Vagina (tissue), 2 donors: ENCODE data around the gene ZNF630. TPM values are rescaled to one million over a fixed set of nuclear protein-coding genes. Genes with fewer than 3 reads are reported as not detected.
"Not testable (repeated sequence)": the region's sequence is repeated elsewhere in the genome, so short reads cannot be mapped to it uniquely, and the experiment has no call there.

Experiments
- DNase-seq, 2 donors: peaks; one replicate each; pipeline ENCODE4 v3.0.0-alpha.2; 2017; ENCODE audit errors: extremely low spot score in 2 of 2
- H3K27ac ChIP-seq: fragments of 200-600 bp; sonication (generic); one replicate; pipeline ENCODE4 v1.5.1; 2019
- H3K27me3 ChIP-seq: fragments of 200-600 bp; sonication (generic); one replicate; pipeline ENCODE4 v1.5.1; 2019
- H3K36me3 ChIP-seq, 2 donors: fragments of 200-600 bp; sonication (generic); one replicate each; pipeline ENCODE4 v1.5.1; 2017 to 2019
- H3K4me1 ChIP-seq: fragments of 200-600 bp; sonication (generic); one replicate; pipeline ENCODE4 v1.5.1; 2019
- H3K4me3 ChIP-seq, 2 donors: fragments of 200-600 bp; sonication (generic); 1 replicate in 1 of 2; 2 replicates in 1 of 2; pipeline ENCODE4 v1.5.1; 2016 to 2019
- H3K9me3 ChIP-seq: fragments of 200-600 bp; sonication (generic); one replicate; pipeline ENCODE4 v1.5.1; 2019
- POLR2A ChIP-seq, 2 donors: fragments of 450-650 bp; IDR thresholded peaks; one replicate each; pipeline ENCODE4 v1.6.1; 2017; ENCODE audit warnings: antibody characterized with exemption in 2 of 2, mild to moderate bottlenecking in 2 of 2, moderate library complexity in 2 of 2
- POLR2AphosphoS5 ChIP-seq, 2 donors: sonication (generic); formaldehyde crosslinking; IDR thresholded peaks; one replicate each; pipeline ENCODE4 v1.9.0; 2017; ENCODE audit warnings: antibody characterized with exemption in 2 of 2, mild to moderate bottlenecking in 2 of 2, low read depth in 1 of 2; ENCODE audit not compliant: insufficient read depth in 1 of 2
- intact Hi-C: fragments of 100-400 bp; cut with DNase I; formaldehyde crosslinking; loops from one replicate; pipeline ENCODE4 v1.15.1; 2023
- total RNA-seq: library from RNA; depleted of rRNA; stranded (reverse); fragments of >200 nt; gene quantifications from one replicate; pipeline ENCODE4 v1.2.3, GENCODE V29; 2016
- TF ChIP-seq, protein P1 (sequence below), 3 experiments: fragments of 450-650 bp in 2 of 3; fragments of 200-600 bp in 1 of 3; sonication (generic) in 1 of 3; IDR thresholded peaks; one replicate each; pipeline ENCODE4 v1.5.1; 2017 to 2019; ENCODE audit warnings: antibody characterized with exemption in 3 of 3, mild to moderate bottlenecking in 2 of 3, moderate library complexity in 2 of 3

ZNF630 gene
- total RNA-seq: 4.7 TPM

DNA sequence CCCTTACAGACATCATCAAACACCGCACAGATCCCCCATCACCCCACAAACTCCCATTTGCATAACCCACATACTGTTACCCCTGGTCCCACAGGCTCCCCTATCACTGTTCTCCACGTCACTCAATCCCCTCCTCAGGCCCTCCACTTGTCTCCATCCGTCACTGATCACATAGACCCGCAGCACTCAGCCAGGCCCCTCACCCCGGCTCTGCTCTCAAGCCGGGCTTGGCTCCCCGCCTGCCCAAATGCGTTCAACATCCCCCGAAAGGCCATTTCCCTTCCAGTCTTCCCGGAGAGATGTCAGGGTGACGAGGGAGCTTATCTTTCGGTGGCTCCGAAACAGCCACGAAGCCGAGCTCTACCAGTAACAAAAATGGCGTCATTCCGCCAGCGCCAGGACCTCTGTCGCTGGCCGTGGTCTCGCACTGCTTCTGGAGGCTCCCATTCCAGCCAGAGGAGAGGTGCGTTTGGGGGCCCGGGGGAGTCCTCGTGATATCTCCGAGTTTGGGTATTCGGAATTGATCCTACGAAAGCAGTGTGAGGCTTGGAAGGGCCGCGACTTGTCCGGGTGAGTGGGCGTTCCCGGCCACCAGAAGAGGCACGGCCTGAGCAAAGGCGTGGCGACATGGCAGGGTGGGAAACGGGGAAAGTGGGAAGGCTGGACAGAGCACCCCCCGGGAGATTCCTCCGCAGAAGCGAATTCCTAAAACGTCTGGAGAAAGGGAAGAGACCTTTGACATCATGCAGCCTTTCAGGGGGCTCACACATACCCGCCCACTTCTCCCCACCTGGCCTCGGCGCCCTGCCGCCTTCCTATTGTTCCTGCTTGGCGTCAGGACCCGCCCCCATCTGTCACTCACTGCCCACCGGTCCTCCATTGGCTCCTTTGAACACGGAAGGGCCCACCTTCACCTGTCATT, at the start of gene ZNF630:
ZNF630 (minus strand) TSS at position 577 of the 922 bp plus-strand sequence. CDS start 4,754 bp downstream, outside the sequence.
- Histone ChIP-seq H3K27me3 (no peaks in the 10 kb centered on the region), H3K4me1 (no peaks in the 10 kb centered on the region), H3K9me3 (no peaks in the 10 kb centered on the region), H3K27ac (peak within 1 kb of the TSS; percentile 64), H3K36me3 (no peaks in the 10 kb centered on the region), H3K4me3 (peak within 1 kb of the TSS; percentile 48 to 60)
- TF ChIP-seq POLR2AphosphoS5 (IDR thresholded peaks at IDR 0.05; ENCODE audit: insufficient read depth in 1 of 2, low read depth in 1 of 2): peak; percentile 63 to 78
- peak in 1 of 2 donors; percentile 40 for TF ChIP-seq POLR2A (IDR thresholded peaks at IDR 0.05)
- TF ChIP-seq, protein P1, sequence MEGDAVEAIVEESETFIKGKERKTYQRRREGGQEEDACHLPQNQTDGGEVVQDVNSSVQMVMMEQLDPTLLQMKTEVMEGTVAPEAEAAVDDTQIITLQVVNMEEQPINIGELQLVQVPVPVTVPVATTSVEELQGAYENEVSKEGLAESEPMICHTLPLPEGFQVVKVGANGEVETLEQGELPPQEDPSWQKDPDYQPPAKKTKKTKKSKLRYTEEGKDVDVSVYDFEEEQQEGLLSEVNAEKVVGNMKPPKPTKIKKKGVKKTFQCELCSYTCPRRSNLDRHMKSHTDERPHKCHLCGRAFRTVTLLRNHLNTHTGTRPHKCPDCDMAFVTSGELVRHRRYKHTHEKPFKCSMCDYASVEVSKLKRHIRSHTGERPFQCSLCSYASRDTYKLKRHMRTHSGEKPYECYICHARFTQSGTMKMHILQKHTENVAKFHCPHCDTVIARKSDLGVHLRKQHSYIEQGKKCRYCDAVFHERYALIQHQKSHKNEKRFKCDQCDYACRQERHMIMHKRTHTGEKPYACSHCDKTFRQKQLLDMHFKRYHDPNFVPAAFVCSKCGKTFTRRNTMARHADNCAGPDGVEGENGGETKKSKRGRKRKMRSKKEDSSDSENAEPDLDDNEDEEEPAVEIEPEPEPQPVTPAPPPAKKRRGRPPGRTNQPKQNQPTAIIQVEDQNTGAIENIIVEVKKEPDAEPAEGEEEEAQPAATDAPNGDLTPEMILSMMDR (IDR thresholded peaks at IDR 0.05): no peak
- no peak for DNase-seq
- intact Hi-C loops: no loop called here

DNA sequence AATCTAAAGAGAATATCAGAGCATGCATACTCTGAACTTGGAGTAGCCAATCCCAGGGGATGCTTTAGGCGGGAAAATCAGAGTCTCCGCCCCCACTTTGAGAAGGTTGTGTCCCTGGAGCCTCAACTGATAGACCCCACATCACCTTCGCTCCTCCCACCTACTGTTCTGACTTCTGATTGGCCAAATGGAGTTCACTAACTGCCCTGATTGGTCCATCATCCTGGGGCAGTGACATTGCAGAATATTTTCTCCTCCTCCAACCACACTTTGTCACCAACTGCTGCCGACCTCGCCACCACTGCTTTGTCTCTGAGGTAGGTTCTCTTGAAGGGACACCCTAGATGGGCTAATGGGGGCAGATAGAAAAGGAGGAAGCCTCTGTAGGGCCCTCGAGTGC, 36.3 kb upstream of the ZNF630 start:
- Histone ChIP-seq H3K4me1 (no peaks in the 10 kb centered on the region), H3K36me3 (no peaks in the 10 kb centered on the region), H3K4me3 (no peak overlapping the region), H3K9me3 (no peaks in the 10 kb centered on the region), H3K27ac (no peak overlapping the region), H3K27me3 (no peaks in the 10 kb centered on the region)
- intact Hi-C loops: no loop called here
- TF ChIP-seq POLR2A (IDR thresholded peaks at IDR 0.05): no peak
- TF ChIP-seq, protein P1 (IDR thresholded peaks at IDR 0.05): no peak
- TF ChIP-seq POLR2AphosphoS5 (IDR thresholded peaks at IDR 0.05; ENCODE audit: insufficient read depth in 1 of 2, low read depth in 1 of 2): no peak
- DNase-seq: no peak

DNA sequence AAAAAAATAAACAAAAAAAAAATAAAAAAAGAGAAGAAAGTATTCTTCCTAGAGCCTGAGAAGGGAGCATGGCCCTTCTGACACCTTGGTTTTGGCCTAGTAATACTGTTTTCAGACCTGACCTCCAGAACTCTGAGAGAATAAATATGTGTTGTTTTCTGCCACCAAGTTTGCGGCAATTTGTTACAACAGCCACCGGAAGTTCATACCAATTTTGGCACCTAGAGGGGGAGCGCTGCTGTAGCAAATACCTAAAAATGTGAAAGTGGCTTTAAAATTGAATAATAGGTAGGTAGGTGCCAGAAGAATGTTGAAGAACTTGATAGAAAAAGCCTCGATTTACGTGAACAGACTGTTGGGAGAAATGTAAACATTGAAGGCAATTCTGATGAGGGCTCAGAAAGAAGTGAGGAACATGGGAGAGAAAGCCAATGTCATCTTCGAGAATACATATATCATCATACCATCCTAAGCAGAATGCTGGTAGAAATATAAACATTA, 31.5 kb upstream of the ZNF630 start:
- TF ChIP-seq POLR2AphosphoS5 (IDR thresholded peaks at IDR 0.05; ENCODE audit: insufficient read depth in 1 of 2, low read depth in 1 of 2) (no peak), POLR2A (IDR thresholded peaks at IDR 0.05) (no peak)
- TF ChIP-seq, protein P1 (IDR thresholded peaks at IDR 0.05): no peak
- no peaks in the 10 kb centered on the region for H3K4me1 ChIP-seq
- no peak overlapping the region for H3K27ac ChIP-seq
- no peaks in the 10 kb centered on the region for H3K27me3 ChIP-seq
- no peaks in the 10 kb centered on the region for H3K36me3 ChIP-seq
- no peaks in the 10 kb centered on the region for H3K9me3 ChIP-seq
- DNase-seq: no peak
- no peak overlapping the region for H3K4me3 ChIP-seq
- intact Hi-C loops: no loop called here

DNA sequence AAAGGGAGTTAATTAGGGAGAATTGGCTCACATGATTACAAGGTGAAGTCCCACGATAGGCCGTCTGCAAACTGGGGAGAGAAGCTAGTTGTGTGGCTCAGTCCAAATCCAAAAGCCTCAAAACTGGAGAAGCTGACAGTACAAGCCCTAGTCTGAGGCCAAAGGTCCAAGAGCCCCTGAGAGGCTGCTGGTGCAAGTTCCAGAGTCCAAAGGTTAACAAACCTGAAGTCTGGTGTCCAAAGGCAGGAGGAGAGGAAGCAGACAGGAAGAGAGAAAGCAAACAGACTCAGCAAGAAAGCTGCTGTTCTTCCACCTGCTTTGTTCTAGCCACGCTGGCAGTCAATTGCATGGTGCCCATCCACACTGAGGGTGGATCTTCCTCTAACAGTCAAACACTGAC, 30.0 kb upstream of the ZNF630 start:
- no peaks in the 10 kb centered on the region for H3K4me1 ChIP-seq

DNA sequence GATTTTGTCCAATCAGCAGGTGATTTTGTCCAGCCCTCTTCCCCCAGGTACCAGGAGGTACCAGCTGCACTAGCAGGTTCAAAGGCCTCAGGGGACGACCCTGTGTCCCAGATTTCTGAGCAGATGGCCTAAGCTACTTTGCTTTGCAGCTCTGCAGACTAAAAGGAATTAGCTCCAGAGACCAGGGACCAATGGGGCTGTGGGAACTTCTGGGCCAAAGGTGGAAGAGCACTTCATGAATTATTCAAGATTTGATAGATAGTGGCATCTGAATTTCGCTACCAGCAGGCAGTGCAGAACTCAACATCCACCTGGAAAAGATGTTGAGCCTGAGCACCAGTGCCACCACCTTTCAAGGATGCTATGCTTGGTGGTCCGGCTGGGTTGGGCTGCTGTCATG, 21.1 kb upstream of the ZNF630 start:
- intact Hi-C loops: not testable (repeated sequence)

More for the DNA sequence above, 30.0 kb upstream of the ZNF630 start:
- H3K4me3 ChIP-seq: no peak overlapping the region
- no peaks in the 10 kb centered on the region for H3K27me3 ChIP-seq
- H3K9me3 ChIP-seq: no peaks in the 10 kb centered on the region
- intact Hi-C loops: no loop called here
- no peaks in the 10 kb centered on the region for H3K36me3 ChIP-seq
- no peak overlapping the region for H3K27ac ChIP-seq
- DNase-seq: no peak
- no peak for TF ChIP-seq POLR2A (IDR thresholded peaks at IDR 0.05)
- TF ChIP-seq, protein P1 (IDR thresholded peaks at IDR 0.05): no peak

More for the DNA sequence above, 21.1 kb upstream of the ZNF630 start:
- not testable (repeated sequence) for H3K9me3 ChIP-seq, H3K27me3 ChIP-seq, H3K4me3 ChIP-seq, H3K4me1 ChIP-seq, H3K36me3 ChIP-seq, DNase-seq, H3K27ac ChIP-seq
